ENCODE data around the gene ARHGAP1.

Gene ARHGAP1

GRCh38 chr11:46640036-46640788 is 60.2 kb downstream of the ARHGAP1 start:
- no peak for DNase-seq (ENCODE audit: low read depth)

GRCh38 chr11:46639197-46639839 is 61.1 kb downstream of the ARHGAP1 start:
- no peak for DNase-seq (ENCODE audit: low read depth)

- DNase-seq (ENCODE audit: low read depth) = no peak
These were observed 62.9 kb downstream of the ARHGAP1 start for GRCh38 chr11:46637546-46637945.

- DNase-seq (ENCODE audit: low read depth) = no peak
These were observed 64.8 kb downstream of the ARHGAP1 start for GRCh38 chr11:46635557-46636139.

GRCh38 chr11:46633291-46634217 is 66.9 kb downstream of the ARHGAP1 start:
- no peak for DNase-seq (ENCODE audit: low read depth)

GRCh38 chr11:46632502-46632901 is 67.9 kb downstream of the ARHGAP1 start:
- no peak for DNase-seq (ENCODE audit: low read depth)

GRCh38 chr11:46631676-46632075 is 68.7 kb downstream of the ARHGAP1 start:
- no peak for DNase-seq (ENCODE audit: low read depth)

GRCh38 chr11:46630237-46630636 is 70.2 kb downstream of the ARHGAP1 start:
- no peak for DNase-seq (ENCODE audit: low read depth)

GRCh38 chr11:46628961-46629360 is 71.5 kb downstream of the ARHGAP1 start:
- no peak for DNase-seq (ENCODE audit: low read depth)

Measured in CMK (cell line).